ENCODE measurements around the gene KIDINS220.

- TF ChIP-seq EZH2 (IDR thresholded peaks at IDR 0.05; ENCODE audit: low read length, missing control alignments) = no peak
- no peak for TF ChIP-seq CTCF (conservative IDR thresholded peaks at IDR 0.05 in 1 of 2, IDR thresholded peaks at IDR 0.05 in 1 of 2; ENCODE audit: low read depth in 1 of 2, low read length in 2 of 2)
These were observed 99.7 kb downstream of the KIDINS220 start for GRCh38 chr2:8737571-8738175.
